22Rv1 (cell line): ENCODE measurements around the gene BABAM2.

ENCODE experiments used
- H3K27ac ChIP-seq: fragments of 450-650 bp; 2 replicates; pipeline ENCODE4 v1.5.1; 2017
- ZFX ChIP-seq: fragments of 450-650 bp; IDR thresholded peaks from 2 replicates; pipeline ENCODE4 v1.6.1; 2017; ENCODE audit warnings: antibody characterized with exemption, borderline replicate concordance
- TF ChIP-seq, protein P1 (sequence below): fragments of 450-650 bp; IDR thresholded peaks from 2 replicates; pipeline ENCODE4 v1.5.1; 2017; ENCODE audit warnings: mild to moderate bottlenecking

BABAM2 gene

DNA sequence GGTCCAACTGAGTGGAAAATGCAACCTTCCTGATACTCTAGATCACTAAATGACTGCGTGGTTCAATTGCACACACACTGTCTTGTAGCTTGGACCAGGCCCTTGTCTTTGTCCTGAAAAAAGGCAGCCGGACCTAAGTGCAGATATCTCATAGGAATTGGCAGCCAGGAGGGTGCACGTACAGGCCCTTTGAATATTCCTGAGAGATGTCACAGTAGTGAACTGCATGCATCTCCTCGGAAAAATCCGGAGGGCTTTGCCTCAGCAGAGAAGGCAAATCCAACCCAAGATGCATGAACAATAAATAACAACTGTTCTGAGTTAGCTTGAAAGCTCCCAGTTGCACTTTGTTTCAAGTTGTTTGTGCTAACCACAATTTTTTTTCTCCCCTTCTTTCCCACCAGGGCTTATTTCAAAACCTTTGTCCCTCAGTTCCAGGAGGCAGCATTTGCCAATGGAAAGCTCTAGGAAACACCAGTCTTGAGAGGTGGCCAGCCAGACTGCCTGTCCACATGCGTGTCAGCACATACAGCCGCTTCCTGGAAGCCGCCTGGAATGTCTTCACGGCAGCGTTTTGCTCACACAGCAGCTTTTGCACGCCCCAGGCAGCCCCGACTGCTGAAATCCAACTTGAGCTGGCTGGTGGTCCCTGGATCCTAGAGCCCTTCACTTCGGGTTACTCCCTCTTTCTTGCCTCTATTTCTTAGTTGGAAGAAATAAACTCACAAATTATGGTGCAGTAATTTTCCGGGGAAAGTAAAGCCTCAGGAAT, 447.7 kb downstream of the BABAM2 start:
- no peak overlapping the region for H3K27ac ChIP-seq

DNA sequence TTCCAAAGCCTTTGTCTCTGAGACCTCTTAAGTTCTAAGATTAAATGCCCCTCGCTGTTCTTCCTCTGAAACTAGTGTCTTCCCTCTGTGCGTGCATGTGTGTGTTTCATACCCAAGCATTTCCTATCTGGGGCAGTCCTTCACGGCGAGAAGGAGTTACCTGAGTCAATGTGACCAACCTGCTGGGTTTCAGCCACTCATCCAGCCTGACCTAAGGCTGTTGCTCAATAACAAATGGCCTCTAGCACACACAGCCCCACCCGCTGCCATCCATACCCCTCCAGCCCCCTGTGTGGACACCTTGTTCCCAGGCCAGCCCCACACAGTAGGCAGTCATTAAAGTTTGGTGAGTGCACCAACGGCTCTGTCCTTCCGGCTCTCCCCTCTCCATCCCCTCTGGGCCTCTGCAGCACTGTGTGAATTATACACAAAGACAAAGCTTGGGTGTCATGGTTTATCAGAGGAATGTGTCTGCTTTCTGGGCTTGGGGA, 448.3 kb downstream of the BABAM2 start:
- TF ChIP-seq ZFX = no peak
- TF ChIP-seq, protein P1, sequence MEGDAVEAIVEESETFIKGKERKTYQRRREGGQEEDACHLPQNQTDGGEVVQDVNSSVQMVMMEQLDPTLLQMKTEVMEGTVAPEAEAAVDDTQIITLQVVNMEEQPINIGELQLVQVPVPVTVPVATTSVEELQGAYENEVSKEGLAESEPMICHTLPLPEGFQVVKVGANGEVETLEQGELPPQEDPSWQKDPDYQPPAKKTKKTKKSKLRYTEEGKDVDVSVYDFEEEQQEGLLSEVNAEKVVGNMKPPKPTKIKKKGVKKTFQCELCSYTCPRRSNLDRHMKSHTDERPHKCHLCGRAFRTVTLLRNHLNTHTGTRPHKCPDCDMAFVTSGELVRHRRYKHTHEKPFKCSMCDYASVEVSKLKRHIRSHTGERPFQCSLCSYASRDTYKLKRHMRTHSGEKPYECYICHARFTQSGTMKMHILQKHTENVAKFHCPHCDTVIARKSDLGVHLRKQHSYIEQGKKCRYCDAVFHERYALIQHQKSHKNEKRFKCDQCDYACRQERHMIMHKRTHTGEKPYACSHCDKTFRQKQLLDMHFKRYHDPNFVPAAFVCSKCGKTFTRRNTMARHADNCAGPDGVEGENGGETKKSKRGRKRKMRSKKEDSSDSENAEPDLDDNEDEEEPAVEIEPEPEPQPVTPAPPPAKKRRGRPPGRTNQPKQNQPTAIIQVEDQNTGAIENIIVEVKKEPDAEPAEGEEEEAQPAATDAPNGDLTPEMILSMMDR = no peak
- no peak overlapping the region for H3K27ac ChIP-seq

More for the DNA sequence above, 447.7 kb downstream of the BABAM2 start:
- TF ChIP-seq ZFX = no peak
- TF ChIP-seq, protein P1 = no peak

DNA sequence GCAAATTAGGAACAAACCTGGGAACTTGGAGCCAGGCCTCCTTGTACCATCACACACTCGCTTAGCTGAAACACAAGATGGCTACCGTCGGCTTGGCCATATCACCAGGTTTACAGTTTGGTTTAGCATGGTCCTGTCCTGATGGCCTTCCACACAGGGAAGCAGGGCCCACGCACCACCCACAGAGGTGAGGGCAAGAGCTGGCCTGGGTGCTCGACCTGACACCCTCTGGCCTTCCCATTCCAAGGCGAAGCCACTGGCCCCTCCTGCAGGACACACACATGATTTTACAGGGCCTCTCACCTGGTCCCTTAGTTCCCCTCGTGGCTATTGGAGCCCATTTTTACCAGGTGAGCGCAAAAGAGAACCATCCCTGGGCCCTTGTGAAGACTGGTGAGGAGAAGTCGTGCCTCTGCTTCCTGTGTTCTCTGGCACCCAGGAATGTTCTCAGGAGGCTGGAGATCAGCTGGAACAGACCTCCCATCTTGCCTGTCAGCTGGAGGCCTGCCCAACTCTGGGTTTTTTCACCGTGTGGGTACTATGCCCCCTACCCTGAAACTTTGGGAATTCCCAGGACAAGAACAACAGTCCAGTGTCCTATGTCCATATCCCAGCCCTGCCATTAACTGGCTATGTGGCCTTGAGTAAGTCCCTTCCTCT, 449.1 kb downstream of the BABAM2 start:
- TF ChIP-seq ZFX = no peak
- TF ChIP-seq, protein P1 = no peak
- no peak overlapping the region for H3K27ac ChIP-seq

DNA sequence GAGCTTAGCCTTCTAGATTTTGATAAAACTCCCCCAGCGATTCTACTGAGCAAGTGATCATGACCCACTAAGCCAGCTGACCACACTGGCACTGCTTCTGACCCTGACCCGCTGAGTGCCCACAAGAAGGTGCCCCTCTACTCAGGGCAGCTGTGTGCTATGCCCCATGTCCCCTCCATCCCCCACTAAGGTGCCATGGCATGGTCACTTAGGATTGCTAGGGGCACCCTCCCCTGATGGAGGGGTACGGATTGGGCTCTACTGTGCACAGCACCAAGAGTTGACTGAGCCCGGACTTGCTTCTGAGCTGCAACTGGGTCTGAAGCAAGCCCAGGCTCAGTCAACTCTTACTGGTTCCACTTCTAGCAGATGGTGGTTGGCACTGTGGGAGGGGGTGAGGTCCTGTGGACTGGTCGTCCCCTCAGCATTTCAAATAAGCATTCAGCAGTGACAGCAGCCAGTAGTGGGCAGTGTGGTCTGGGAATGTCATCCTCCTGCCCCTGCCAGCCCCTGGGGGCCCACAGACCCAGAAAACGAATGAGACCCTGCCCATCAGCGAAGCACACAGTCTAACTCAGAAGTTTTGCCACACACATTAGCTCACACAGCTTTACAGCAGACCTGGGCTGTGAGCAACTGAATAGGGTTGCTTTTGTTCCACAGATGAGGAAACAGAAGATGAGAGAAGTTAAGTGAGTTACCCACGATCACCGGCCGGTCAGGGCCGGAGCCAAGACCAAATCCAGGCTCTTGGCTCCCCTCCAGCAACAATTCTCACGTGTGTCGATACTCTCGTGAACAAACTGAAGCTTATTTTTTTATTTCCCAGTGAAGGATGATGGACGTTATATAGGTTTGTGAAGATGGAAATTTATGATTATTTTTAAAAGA, 450.0 kb downstream of the BABAM2 start:
- no peak overlapping the region for H3K27ac ChIP-seq
- no peak for TF ChIP-seq ZFX
- TF ChIP-seq, protein P1 = no peak

DNA sequence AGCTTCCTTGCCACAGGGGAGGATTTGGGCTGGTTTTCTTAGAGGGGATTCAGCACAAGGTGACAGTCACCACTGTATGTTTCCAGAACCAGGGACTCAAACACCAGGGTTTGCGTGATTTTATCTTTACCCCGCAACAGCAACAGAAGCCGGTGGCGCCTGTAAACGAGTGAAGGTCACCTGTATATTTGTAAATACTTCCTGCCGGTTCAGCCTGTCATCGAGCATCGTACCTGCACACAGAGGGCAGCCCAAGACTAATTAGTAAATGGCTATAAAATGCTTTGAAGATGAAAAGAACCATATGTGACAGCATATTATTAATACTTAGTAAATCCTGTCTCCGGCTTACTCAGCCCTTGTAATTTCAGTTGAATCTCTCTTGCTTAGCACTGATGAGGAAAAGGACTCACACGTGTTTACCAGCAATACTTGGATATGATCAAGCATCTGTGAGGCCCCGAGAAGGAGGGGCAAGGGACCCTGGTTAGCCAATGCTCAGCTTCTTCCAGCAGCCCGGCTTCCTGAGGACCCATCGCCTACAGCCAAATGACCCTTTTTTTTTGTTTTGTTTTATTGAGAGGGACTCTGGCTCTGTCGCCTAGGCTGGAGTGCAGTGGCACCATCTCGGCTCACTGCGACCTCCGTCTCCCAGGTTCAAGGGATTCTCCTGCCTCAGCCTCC, 450.8 kb downstream of the BABAM2 start:
- H3K27ac ChIP-seq = no peak overlapping the region
- TF ChIP-seq, protein P1 = no peak
- TF ChIP-seq ZFX = no peak

DNA sequence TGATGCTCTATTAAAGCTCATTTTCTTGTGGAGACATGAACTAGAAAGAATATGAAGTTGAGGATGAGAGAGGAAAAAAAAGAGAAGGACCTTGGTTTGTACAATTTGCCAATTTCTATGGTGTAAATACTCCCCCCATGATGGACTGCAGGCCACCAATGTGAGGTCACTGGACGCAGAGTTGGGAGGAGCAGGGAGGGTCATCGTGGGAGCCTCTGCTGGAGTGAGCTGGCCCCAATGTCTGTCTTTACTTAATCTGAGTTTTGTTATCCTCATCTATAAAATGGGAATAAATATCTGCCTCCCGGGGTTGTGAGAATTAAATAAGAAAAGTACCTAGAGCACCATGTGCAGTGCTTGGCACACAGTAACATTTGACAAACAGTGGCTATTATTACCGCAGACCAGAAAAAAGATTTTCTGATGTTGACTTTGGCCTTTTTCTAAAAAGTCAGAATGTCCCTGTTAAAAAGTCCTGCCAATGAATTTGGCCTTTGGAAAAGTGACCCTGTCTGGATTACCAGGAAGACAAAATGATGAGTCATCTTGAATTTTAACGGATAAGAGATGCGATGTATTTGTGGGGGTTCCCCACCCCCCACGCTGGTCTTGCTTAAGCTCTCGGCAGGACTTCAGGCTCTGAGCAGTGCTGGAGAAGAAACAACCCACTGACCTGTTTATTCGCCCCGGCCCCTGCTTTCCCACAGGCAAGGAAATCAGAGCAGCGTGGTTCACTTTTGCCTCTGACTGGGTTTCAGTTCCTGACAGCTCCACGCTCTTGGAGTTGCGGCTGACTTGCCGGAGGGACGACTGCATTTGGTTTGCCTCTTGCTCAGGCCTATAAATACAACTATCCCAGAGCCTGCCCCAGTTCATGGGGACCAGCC, 451.8 kb downstream of the BABAM2 start:
- TF ChIP-seq, protein P1 = no peak
- TF ChIP-seq ZFX = no peak
- no peak overlapping the region for H3K27ac ChIP-seq
